ENCODE data around the gene KIAA1328. TPM values are rescaled to one million over a fixed set of nuclear protein-coding genes. Genes with fewer than 3 reads are reported as not detected.
A peak's percentile ranks its signal among the peaks of the same experiment; 100 is the strongest.

Gene KIAA1328
- total and polyA plus RNA-seq, 8 donors, result 1.9 to 21.7 (median 10.7) TPM

- WGBS, 5 donors, result 4 to 36% (median 5%) methylated on average over 5 to 83 of the region's 83 CpGs
- no peaks in the 10 kb centered on the region for H3K9me3 ChIP-seq
- TF ChIP-seq CTCF (IDR thresholded peaks at IDR 0.05) (no peak), POLR2AphosphoS5 (IDR thresholded peaks at IDR 0.05) (no peak), EP300 (IDR thresholded peaks at IDR 0.05) (no peak), POLR2A (IDR thresholded peaks at IDR 0.05) (no peak)
- peak; percentile 63 to 84 for DNase-seq
- H3K27ac ChIP-seq, result peak overlapping the region in 3 of 5 donors; percentile 60 to 66 (median 66)
- peaks cover 0 to 94% (median 27%) of the 10 kb centered on the region in 3 donors for H3K27me3 ChIP-seq
- no peaks in the 10 kb centered on the region for H3K36me3 ChIP-seq
- H3K4me1 ChIP-seq, result peaks cover 8 to 27% (median 20%) of the 10 kb centered on the region in 4 donors
- intact Hi-C loops (cut with DNase I; ENCODE audit: low total_unique reads), result no loop called here
- peak overlapping the region; percentile 52 to 61 (median 52) for H3K4me3 ChIP-seq
Observed at GRCh38 chr18:37253394-37254235, 424.7 kb downstream of the KIAA1328 start.

- Histone ChIP-seq H3K4me1 (peaks cover 8 to 27% (median 20%) of the 10 kb centered on the region in 4 donors), H3K36me3 (no peaks in the 10 kb centered on the region), H3K9me3 (no peaks in the 10 kb centered on the region), H3K27ac (peak overlapping the region in 3 of 5 donors; percentile 28 to 66 (median 60)), H3K27me3 (peaks cover 0 to 95% (median 27%) of the 10 kb centered on the region in 3 donors), H3K4me3 (peak overlapping the region; percentile 52 to 61 (median 52))
- TF ChIP-seq POLR2A (IDR thresholded peaks at IDR 0.05) (no peak), EP300 (IDR thresholded peaks at IDR 0.05) (no peak), CTCF (IDR thresholded peaks at IDR 0.05) (no peak), POLR2AphosphoS5 (IDR thresholded peaks at IDR 0.05) (no peak)
- DNase-seq, result peak; percentile 26 to 69
- WGBS, 5 donors, result 2 to 15% (median 2%) methylated on average over 4 to 49 of the region's 49 CpGs
- intact Hi-C loops (cut with DNase I; ENCODE audit: low total_unique reads), result no loop called here
Observed at GRCh38 chr18:37254236-37254754, 425.4 kb downstream of the KIAA1328 start.

- Histone ChIP-seq H3K9me3 (no peaks in the 10 kb centered on the region), H3K36me3 (no peaks in the 10 kb centered on the region), H3K27ac (no peak overlapping the region), H3K4me3 (no peak overlapping the region), H3K27me3 (peaks cover 0 to 100% (median 27%) of the 10 kb centered on the region in 3 donors), H3K4me1 (peaks cover 8 to 27% (median 20%) of the 10 kb centered on the region in 4 donors)
- no peak for DNase-seq
- intact Hi-C loops (cut with DNase I; ENCODE audit: low total_unique reads), result no loop called here
- no peak for TF ChIP-seq POLR2AphosphoS5 (IDR thresholded peaks at IDR 0.05)
- no peak for TF ChIP-seq POLR2A (IDR thresholded peaks at IDR 0.05)
- no peak for TF ChIP-seq CTCF (IDR thresholded peaks at IDR 0.05)
- no peak for TF ChIP-seq EP300 (IDR thresholded peaks at IDR 0.05)
- 69 to 77% (median 71%) methylated on average over 12 of the region's 12 CpGs for WGBS, 5 donors
Observed at GRCh38 chr18:37254973-37255372, 426.0 kb downstream of the KIAA1328 start.

GRCh38 chr18:37258131-37258530, 429.2 kb downstream of the KIAA1328 start:
- 36 to 54% (median 47%) methylated on average over 9 of the region's 9 CpGs for WGBS, 5 donors

More at GRCh38 chr18:37258131-37258530, 429.2 kb downstream of the KIAA1328 start:
- Histone ChIP-seq H3K36me3 (no peaks in the 10 kb centered on the region), H3K9me3 (no peaks in the 10 kb centered on the region), H3K4me3 (no peak overlapping the region), H3K4me1 (peaks cover 8 to 19% (median 15%) of the 10 kb centered on the region in 4 donors), H3K27me3 (peaks cover 0 to 94% (median 27%) of the 10 kb centered on the region in 3 donors), H3K27ac (no peak overlapping the region)
- intact Hi-C loops (cut with DNase I; ENCODE audit: low total_unique reads), result no loop called here
- TF ChIP-seq CTCF (IDR thresholded peaks at IDR 0.05), result no peak
- TF ChIP-seq POLR2AphosphoS5 (IDR thresholded peaks at IDR 0.05), result no peak
- TF ChIP-seq POLR2A (IDR thresholded peaks at IDR 0.05), result no peak
- TF ChIP-seq EP300 (IDR thresholded peaks at IDR 0.05), result no peak
- DNase-seq, result no peak

Measured in stomach (tissue), 9 donors.